Liver (tissue), 9 donors: Measurements from ENCODE around the gene AUH. TPM values are rescaled to one million over a fixed set of nuclear protein-coding genes. Genes with fewer than 3 reads are reported as not detected.
A peak's percentile ranks its signal among the peaks of the same experiment; 100 is the strongest.

Experiments
- DNase-seq: peaks from one replicate; pipeline ENCODE4 v3.0.0-alpha.2; 2017; ENCODE audit warnings: low spot score
- H3K27ac ChIP-seq, 2 donors: one replicate each; pipeline ENCODE4 v1.7.0; 2013; ENCODE audit warnings: inconsistent platforms in 2 of 2, low read length in 2 of 2, control low read depth in 1 of 2, low read depth in 1 of 2, mild to moderate bottlenecking in 1 of 2
- H3K27me3 ChIP-seq, 4 donors: one replicate each; pipeline versions ENCODE4 v1.6.1 to v1.7.0; 2013; ENCODE audit warnings: low read length in 3 of 4, inconsistent platforms in 1 of 4, mild to moderate bottlenecking in 1 of 4, moderate library complexity in 1 of 4; ENCODE audit not compliant: control insufficient read depth in 4 of 4, insufficient read depth in 4 of 4
- H3K36me3 ChIP-seq, 4 donors: one replicate each; pipeline versions ENCODE4 v1.6.1 to v1.7.0; 2013; ENCODE audit warnings: low read length in 3 of 4, mild to moderate bottlenecking in 3 of 4, low read depth in 1 of 4, moderate library complexity in 1 of 4; ENCODE audit not compliant: control insufficient read depth in 4 of 4, insufficient read depth in 3 of 4
- H3K4me1 ChIP-seq, 4 donors: one replicate each; pipeline versions ENCODE4 v1.6.1 to v1.7.0; 2013; ENCODE audit warnings: low read length in 3 of 4, mild to moderate bottlenecking in 3 of 4, moderate library complexity in 1 of 4; ENCODE audit not compliant: control insufficient read depth in 4 of 4, insufficient read depth in 4 of 4
- H3K4me3 ChIP-seq, 3 donors: one replicate each; pipeline versions ENCODE4 v1.6.1 to v1.7.0; 2013; ENCODE audit warnings: low read length in 3 of 3, control low read depth in 1 of 3, low read depth in 1 of 3, mild to moderate bottlenecking in 1 of 3
- H3K9ac ChIP-seq, 2 donors: one replicate each; pipeline ENCODE4 v1.7.0; 2013; ENCODE audit warnings: low read length in 2 of 2, mild to moderate bottlenecking in 2 of 2, moderate library complexity in 2 of 2, control low read depth in 1 of 2, low read depth in 1 of 2
- H3K9me3 ChIP-seq, 4 donors: one replicate each; pipeline versions ENCODE4 v1.6.1 to v1.7.0; 2013; ENCODE audit warnings: low read length in 3 of 4; ENCODE audit not compliant: control insufficient read depth in 4 of 4
- ATF3 ChIP-seq: IDR thresholded peaks from 2 replicates; pipeline ENCODE4 v1.6.1; 2016; ENCODE audit warnings: antibody characterized with exemption
- EGR1 ChIP-seq, 2 donors: IDR thresholded peaks; 2 replicates each; pipeline ENCODE4 v1.6.1; 2016 to 2018; ENCODE audit warnings: antibody characterized with exemption in 2 of 2, low read depth in 2 of 2
- FOXA1 ChIP-seq: IDR thresholded peaks from 2 replicates; pipeline ENCODE4 v1.6.1; 2016; ENCODE audit warnings: antibody characterized with exemption
- HNF4A ChIP-seq, 2 donors: conservative IDR thresholded peaks; 2 replicates each; pipeline ENCODE4 v1.6.1; 2016; ENCODE audit warnings: antibody characterized with exemption in 2 of 2, mild to moderate bottlenecking in 2 of 2
- HNF4G ChIP-seq: IDR thresholded peaks from 2 replicates; pipeline ENCODE4 v1.6.1; 2016; ENCODE audit warnings: antibody characterized with exemption
- JUND ChIP-seq, 2 donors: IDR thresholded peaks; 2 replicates each; pipeline ENCODE4 v1.6.1; 2016; ENCODE audit warnings: antibody characterized with exemption in 2 of 2
- MAX ChIP-seq: IDR thresholded peaks from 2 replicates; pipeline ENCODE4 v1.6.1; 2016; ENCODE audit warnings: antibody characterized with exemption
- NR2F2 ChIP-seq: IDR thresholded peaks from 2 replicates; pipeline ENCODE4 v1.6.1; 2016; ENCODE audit warnings: antibody characterized with exemption
- REST ChIP-seq: IDR thresholded peaks from 2 replicates; pipeline ENCODE4 v1.6.1; 2016; ENCODE audit warnings: antibody characterized with exemption, mild to moderate bottlenecking
- RXRA ChIP-seq, 2 donors: IDR thresholded peaks; 2 replicates each; pipeline ENCODE4 v1.6.1; 2017 to 2018; ENCODE audit warnings: antibody characterized with exemption in 2 of 2, mild to moderate bottlenecking in 1 of 2
- SP1 ChIP-seq: IDR thresholded peaks from 2 replicates; pipeline ENCODE4 v1.6.1; 2018; ENCODE audit warnings: antibody characterized with exemption, mild to moderate bottlenecking
- TAF1 ChIP-seq: conservative IDR thresholded peaks from 2 replicates; pipeline ENCODE4 v1.6.1; 2016; ENCODE audit warnings: antibody characterized with exemption, mild to moderate bottlenecking
- YY1 ChIP-seq: IDR thresholded peaks from 2 replicates; pipeline ENCODE4 v1.6.1; 2016; ENCODE audit warnings: antibody characterized with exemption, mild to moderate bottlenecking
- ZBTB33 ChIP-seq: IDR thresholded peaks from 2 replicates; pipeline ENCODE4 v1.6.1; 2016; ENCODE audit warnings: antibody characterized with exemption
- WGBS: extraction: QIAGEN DNeasy Blood & Tissue Kit; methylation state at CpG from one replicate; pipeline ENCODE4 v1.1.7; 2013; 5-methylcytosine and 5-hydroxymethylcytosine counted together
- polyA plus RNA-seq, 2 donors: library from polyadenylated mRNA; stranded (reverse) in 1 of 2; unstranded in 1 of 2; fragments of 200-250 nt in 1 of 2; fragments of >200 nt in 1 of 2; fragmentation: Nextera tagmentation in 1 of 2; extraction: Ambion mirVana in 1 of 2; gene quantifications; one replicate each; pipeline versions ENCODE4 v1.2.1 to v1.2.3, GENCODE V29; 2013 to 2015
- total RNA-seq, 2 donors: library from RNA; depleted of rRNA; stranded (reverse); fragments of >200 nt; gene quantifications; one replicate each; pipeline ENCODE4 v1.2.3, GENCODE V29; 2014
- donor health status: healthy.
- donor health status: healthy.
- donor health status: healthy.
- donor health status: healthy.
- donor health status: healthy.

AUH gene
- total and polyA plus RNA-seq, 4 donors = 12.1 to 30.0 (median 24.9) TPM

GRCh38 chr9:91214086-91214485 lies 147.6 kb downstream of the AUH start:
- H3K4me3 ChIP-seq = no peak overlapping the region
- WGBS = 93% methylated on average over 4 of the region's 4 CpGs
- no peaks in the 10 kb centered on the region for H3K27me3 ChIP-seq
- TF ChIP-seq MAX (no peak), HNF4G (no peak), EGR1 (IDR thresholded peaks at IDR 0.05; ENCODE audit: low read depth in 2 of 2) (no peak), JUND (IDR thresholded peaks at IDR 0.05) (no peak), ATF3 (no peak), HNF4A (conservative IDR thresholded peaks at IDR 0.05) (no peak), FOXA1 (no peak), SP1 (no peak), TAF1 (no peak), YY1 (no peak), ZBTB33 (no peak), RXRA (IDR thresholded peaks at IDR 0.05) (no peak)
- H3K4me1 ChIP-seq = peaks cover 5 to 22% (median 11%) of the 10 kb centered on the region in 4 donors
- no peak for DNase-seq
- H3K9me3 ChIP-seq = no peaks in the 10 kb centered on the region
- no peak overlapping the region for H3K9ac ChIP-seq
- peaks cover 0 to 8% (median 4%) of the 10 kb centered on the region in 4 donors for H3K36me3 ChIP-seq
- H3K27ac ChIP-seq = no peak overlapping the region

- H3K27ac ChIP-seq = peak overlapping the region; percentile 88 to 93
- H3K9me3 ChIP-seq = no peaks in the 10 kb centered on the region
- H3K27me3 ChIP-seq = no peaks in the 10 kb centered on the region
- H3K4me3 ChIP-seq = no peak overlapping the region
- WGBS = 86% methylated on average over 10 of the region's 10 CpGs
- peaks cover 6 to 36% (median 16%) of the 10 kb centered on the region in 4 donors for H3K4me1 ChIP-seq
- no peak for DNase-seq
- TF ChIP-seq REST = no peak
- no peak for TF ChIP-seq ATF3
- TF ChIP-seq ZBTB33 = no peak
- no peak for TF ChIP-seq TAF1
- no peak for TF ChIP-seq JUND (IDR thresholded peaks at IDR 0.05)
- TF ChIP-seq NR2F2 = no peak
- H3K36me3 ChIP-seq = peaks cover 0 to 4% (median under 1%) of the 10 kb centered on the region in 4 donors
- H3K9ac ChIP-seq = peak overlapping the region in 1 of 2 donors; percentile 95
These were observed 149.0 kb downstream of the AUH start for GRCh38 chr9:91212596-91213243.
